Non-pigmented ciliary epithelial cell (primary cell): ENCODE measurements around the gene BHLHA15.

Experiments
- DNase-seq: peaks from one replicate; pipeline ENCODE4 v3.0.0-alpha.2; 2010; ENCODE audit warnings: low read depth

Gene BHLHA15

GRCh38 chr7:98211221-98211675 is at the start of gene BHLHA15:
BHLHA15 (plus strand) TSS chr7:98211439; CDS start chr7:98212310, 871 bp downstream.
- DNase-seq = no peak

GRCh38 chr7:98162758-98163157 is 48.5 kb upstream of the BHLHA15 start:
- no peak for DNase-seq

GRCh38 chr7:98163269-98163668 is 48.0 kb upstream of the BHLHA15 start:
- DNase-seq = no peak

- DNase-seq = no peak
These were observed 47.3 kb upstream of the BHLHA15 start for GRCh38 chr7:98163704-98164494.

- no peak for DNase-seq
These were observed 45.2 kb upstream of the BHLHA15 start for GRCh38 chr7:98165827-98166667.

- DNase-seq = no peak
These were observed 44.6 kb upstream of the BHLHA15 start for GRCh38 chr7:98166668-98166970.

- DNase-seq = no peak
These were observed 43.6 kb upstream of the BHLHA15 start for GRCh38 chr7:98167653-98168052.

- peak; percentile 27 for DNase-seq
These were observed 42.9 kb upstream of the BHLHA15 start for GRCh38 chr7:98168181-98168903.

GRCh38 chr7:98168904-98169621 is 42.2 kb upstream of the BHLHA15 start:
- DNase-seq = no peak

GRCh38 chr7:98170966-98171365 is 40.3 kb upstream of the BHLHA15 start:
- no peak for DNase-seq

- no peak for DNase-seq
These were observed 39.8 kb upstream of the BHLHA15 start for GRCh38 chr7:98171449-98171848.

- no peak for DNase-seq
These were observed 36.6 kb upstream of the BHLHA15 start for GRCh38 chr7:98174334-98175259.

- DNase-seq = no peak
These were observed 35.8 kb upstream of the BHLHA15 start for GRCh38 chr7:98175260-98175940.

GRCh38 chr7:98177553-98177952 is 33.7 kb upstream of the BHLHA15 start:
- DNase-seq = no peak

GRCh38 chr7:98178321-98178720 is 32.9 kb upstream of the BHLHA15 start:
- no peak for DNase-seq

- no peak for DNase-seq
These were observed 32.3 kb upstream of the BHLHA15 start for GRCh38 chr7:98178762-98179490.

- no peak for DNase-seq
These were observed 30.5 kb upstream of the BHLHA15 start for GRCh38 chr7:98180751-98181150.

GRCh38 chr7:98185101-98185500 is 26.1 kb upstream of the BHLHA15 start:
- no peak for DNase-seq

- no peak for DNase-seq
These were observed 24.6 kb upstream of the BHLHA15 start for GRCh38 chr7:98186452-98187137.
